ENCODE results near the gene CLCNKA. TPM values are rescaled to one million over a fixed set of nuclear protein-coding genes. Genes with fewer than 3 reads are reported as not detected.

The CLCNKA gene
- total and polyA plus RNA-seq, 12 donors: 0.18 to 52.5 (median 2.1) TPM

DNA sequence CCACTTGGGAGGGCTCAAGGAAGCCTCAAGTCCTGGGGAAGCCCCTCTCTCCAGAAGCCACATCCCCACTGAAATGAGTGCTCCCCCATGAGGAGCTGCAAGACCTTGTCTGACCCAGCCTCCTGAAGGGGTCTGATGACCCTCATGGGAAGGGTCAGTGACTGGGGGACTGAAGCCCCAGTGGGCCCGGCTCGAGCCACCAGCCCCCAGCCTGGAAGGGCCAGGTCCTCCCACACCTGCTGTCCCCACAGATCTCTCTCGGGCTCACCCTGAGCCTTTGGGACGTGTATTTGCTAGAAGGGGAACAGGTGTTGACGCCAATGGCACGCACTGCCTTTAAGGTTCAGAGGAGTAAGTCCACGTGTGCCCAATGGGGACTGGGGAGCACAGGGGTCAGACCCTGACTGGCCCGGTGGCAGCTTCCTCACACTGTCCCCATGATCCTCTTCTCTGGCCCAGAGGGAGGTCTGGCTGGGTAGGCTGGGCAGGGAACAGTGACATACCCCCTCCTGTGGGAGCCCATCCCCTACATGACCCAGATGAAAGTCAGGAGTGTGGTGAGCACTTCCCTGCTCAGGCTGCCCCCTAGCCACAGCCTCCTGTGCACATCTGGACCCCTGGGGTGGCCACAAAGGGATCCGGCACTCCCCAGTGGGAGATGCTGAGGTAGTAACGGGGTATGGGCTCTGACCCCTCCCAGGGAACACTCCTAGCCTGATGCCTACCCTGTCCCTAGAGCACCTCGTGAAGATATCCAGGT, 30.2 kb upstream of the CLCNKA start:
- no peaks in the 10 kb centered on the region for H3K4me1 ChIP-seq (replicated peaks in 1 of 2)
- peak in 1 of 7 donors; percentile 11 for DNase-seq
- H3K4me3 ChIP-seq: no peak overlapping the region
- no peaks in the 10 kb centered on the region for H3K27me3 ChIP-seq
- TF ChIP-seq, protein P1, sequence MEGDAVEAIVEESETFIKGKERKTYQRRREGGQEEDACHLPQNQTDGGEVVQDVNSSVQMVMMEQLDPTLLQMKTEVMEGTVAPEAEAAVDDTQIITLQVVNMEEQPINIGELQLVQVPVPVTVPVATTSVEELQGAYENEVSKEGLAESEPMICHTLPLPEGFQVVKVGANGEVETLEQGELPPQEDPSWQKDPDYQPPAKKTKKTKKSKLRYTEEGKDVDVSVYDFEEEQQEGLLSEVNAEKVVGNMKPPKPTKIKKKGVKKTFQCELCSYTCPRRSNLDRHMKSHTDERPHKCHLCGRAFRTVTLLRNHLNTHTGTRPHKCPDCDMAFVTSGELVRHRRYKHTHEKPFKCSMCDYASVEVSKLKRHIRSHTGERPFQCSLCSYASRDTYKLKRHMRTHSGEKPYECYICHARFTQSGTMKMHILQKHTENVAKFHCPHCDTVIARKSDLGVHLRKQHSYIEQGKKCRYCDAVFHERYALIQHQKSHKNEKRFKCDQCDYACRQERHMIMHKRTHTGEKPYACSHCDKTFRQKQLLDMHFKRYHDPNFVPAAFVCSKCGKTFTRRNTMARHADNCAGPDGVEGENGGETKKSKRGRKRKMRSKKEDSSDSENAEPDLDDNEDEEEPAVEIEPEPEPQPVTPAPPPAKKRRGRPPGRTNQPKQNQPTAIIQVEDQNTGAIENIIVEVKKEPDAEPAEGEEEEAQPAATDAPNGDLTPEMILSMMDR (IDR thresholded peaks at IDR 0.05): no peak
- TF ChIP-seq POLR2A (IDR thresholded peaks at IDR 0.05): no peak
- no peaks in the 10 kb centered on the region for H3K36me3 ChIP-seq (replicated peaks in 1 of 2)
- intact Hi-C loops (cut with DNase I): loop anchor here (5.0 kb wide), 3 partner anchors 174 to 189 kb away; no protein-coding TSS in a partner anchor
- H3K27ac ChIP-seq: no peak overlapping the region
- no peaks in the 10 kb centered on the region for H3K9me3 ChIP-seq (replicated peaks in 1 of 3)
- 84 to 100% (median 93%) methylated on average over 2 to 11 of the region's 11 CpGs for WGBS, 4 donors

DNA sequence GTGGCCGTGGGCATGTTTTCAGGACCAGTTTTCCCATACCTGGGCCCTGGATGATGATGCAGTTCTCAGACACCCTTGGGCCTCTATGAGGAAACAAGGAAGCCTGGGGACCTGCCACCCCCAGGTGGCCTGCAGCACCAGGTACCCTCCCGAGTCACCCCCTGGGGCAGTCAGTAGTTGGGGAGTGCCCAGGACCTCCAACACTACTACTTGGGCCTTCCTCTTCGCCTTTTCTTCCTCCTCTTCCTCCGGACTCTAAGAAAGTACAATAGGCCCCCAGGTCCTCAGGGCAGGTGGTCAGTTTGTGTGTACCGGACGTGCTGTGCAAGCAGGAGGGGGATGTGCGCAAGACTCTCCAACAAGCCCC, 29.7 kb upstream of the CLCNKA start:
- H3K27me3 ChIP-seq: no peaks in the 10 kb centered on the region
- intact Hi-C loops (cut with DNase I): loop anchor here (5.0 kb wide), 3 partner anchors 175 to 190 kb away; no protein-coding TSS in a partner anchor
- H3K4me3 ChIP-seq: no peak overlapping the region
- H3K4me1 ChIP-seq (replicated peaks in 1 of 2): no peaks in the 10 kb centered on the region
- no peaks in the 10 kb centered on the region for H3K36me3 ChIP-seq (replicated peaks in 1 of 2)
- 86 to 96% (median 91%) methylated on average over 5 to 7 of the region's 7 CpGs for WGBS, 4 donors
- no peak overlapping the region for H3K27ac ChIP-seq
- peak in 1 of 7 donors; percentile 2 for DNase-seq
- no peak for TF ChIP-seq POLR2A (IDR thresholded peaks at IDR 0.05)
- TF ChIP-seq, protein P1 (IDR thresholded peaks at IDR 0.05): no peak
- no peaks in the 10 kb centered on the region for H3K9me3 ChIP-seq (replicated peaks in 1 of 3)

DNA sequence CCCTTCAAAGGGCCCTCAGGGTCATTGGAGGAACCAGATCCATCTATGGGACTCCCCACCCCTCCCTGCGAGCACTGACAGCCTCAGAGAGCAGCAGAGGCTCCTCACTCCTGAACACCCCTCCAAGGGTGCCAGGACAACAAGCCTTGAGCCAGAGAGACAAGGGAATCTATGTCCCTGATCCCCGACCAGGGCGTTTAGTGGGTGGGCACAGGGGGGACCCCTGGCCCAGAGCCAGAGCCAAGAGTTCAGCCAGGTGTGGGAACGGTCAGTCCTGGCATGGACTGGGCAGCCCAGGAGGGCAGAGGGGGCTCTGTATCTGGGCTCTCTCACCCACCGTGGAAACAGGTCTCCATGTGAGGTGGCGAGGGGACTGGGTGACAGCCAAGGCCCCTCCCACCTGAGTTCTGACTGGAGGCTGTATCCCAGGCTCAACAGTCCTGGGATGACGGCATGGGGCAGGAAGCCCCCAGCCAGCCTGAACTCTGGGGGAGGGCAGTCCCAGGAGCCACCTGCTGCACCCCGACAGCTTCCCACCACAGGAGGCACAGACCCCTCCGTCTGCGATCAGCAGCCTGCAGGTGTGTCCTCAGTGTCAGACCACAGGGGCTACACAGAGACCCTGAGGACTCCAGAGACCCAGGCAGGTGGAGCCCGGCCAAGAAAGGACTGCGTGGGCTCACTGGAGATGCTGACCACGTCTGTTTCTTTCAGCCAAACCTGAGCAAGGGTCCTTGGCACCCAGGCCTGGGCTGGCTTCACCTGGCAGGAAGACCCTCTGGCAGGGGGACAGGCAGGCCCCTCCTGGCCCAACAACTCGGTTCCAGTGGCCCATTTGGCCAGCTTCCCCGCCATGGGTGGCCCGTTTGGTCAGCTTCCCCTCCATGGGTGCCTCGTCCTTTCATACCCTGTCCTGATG, 29.0 kb upstream of the CLCNKA start:
- WGBS, 4 donors: 81 to 93% (median 87%) methylated on average over 3 to 17 of the region's 17 CpGs
- H3K9me3 ChIP-seq (replicated peaks in 1 of 3): no peaks in the 10 kb centered on the region
- no peak for TF ChIP-seq POLR2A (IDR thresholded peaks at IDR 0.05)
- TF ChIP-seq, protein P1 (IDR thresholded peaks at IDR 0.05): no peak
- DNase-seq: peak in 1 of 7 donors; percentile 16
- no peaks in the 10 kb centered on the region for H3K27me3 ChIP-seq
- H3K36me3 ChIP-seq (replicated peaks in 1 of 2): no peaks in the 10 kb centered on the region
- H3K4me1 ChIP-seq (replicated peaks in 1 of 2): no peaks in the 10 kb centered on the region
- intact Hi-C loops (cut with DNase I): loop anchor here (5.0 kb wide), 3 partner anchors 176 to 191 kb away; no protein-coding TSS in a partner anchor
- no peak overlapping the region for H3K4me3 ChIP-seq
- no peak overlapping the region for H3K27ac ChIP-seq

DNA sequence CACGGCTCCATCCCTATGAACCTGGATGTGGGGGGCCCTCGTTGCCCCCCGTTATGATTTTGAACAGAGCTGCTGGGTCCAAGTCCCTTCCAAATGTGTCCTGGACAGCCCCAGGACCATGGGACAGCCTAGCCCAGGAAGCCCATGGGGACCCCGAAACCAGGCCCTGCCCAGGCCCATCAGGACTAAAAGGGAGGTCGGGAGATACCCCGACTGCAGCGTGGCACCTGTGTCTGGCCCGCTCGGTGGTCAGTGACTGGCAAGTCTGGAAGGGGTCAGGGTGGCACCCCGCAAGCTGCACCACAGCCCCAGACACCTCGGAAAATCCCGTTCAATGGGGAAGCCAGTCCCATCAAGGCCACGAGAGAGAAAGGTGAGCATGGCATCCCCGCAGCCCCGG, 28.2 kb upstream of the CLCNKA start:
- H3K4me1 ChIP-seq (replicated peaks in 1 of 2): no peaks in the 10 kb centered on the region
- DNase-seq: peak in 1 of 7 donors; percentile 10
- TF ChIP-seq, protein P1 (IDR thresholded peaks at IDR 0.05): no peak
- TF ChIP-seq POLR2A (IDR thresholded peaks at IDR 0.05): no peak
- no peak overlapping the region for H3K4me3 ChIP-seq
- no peaks in the 10 kb centered on the region for H3K36me3 ChIP-seq (replicated peaks in 1 of 2)
- 75 to 93% (median 79%) methylated on average over 11 to 15 of the region's 15 CpGs for WGBS, 4 donors
- H3K9me3 ChIP-seq (replicated peaks in 1 of 3): no peaks in the 10 kb centered on the region
- no peak overlapping the region for H3K27ac ChIP-seq
- no peaks in the 10 kb centered on the region for H3K27me3 ChIP-seq
- intact Hi-C loops (cut with DNase I): loop anchor here (5.0 kb wide), 3 partner anchors 176 to 191 kb away; no protein-coding TSS in a partner anchor

All from adrenal gland (tissue), 12 donors.